SU-DHL-6 (cell line): Measurements from ENCODE around the gene USF2.

ENCODE experiments used
- CTCF ChIP-seq: fragments of 200-600 bp; sonication (generic); IDR thresholded peaks from one replicate; pipeline ENCODE4 v1.5.1; 2017; ENCODE audit warnings: antibody characterized with exemption, mild to moderate bottlenecking, low read length, moderate library complexity; ENCODE audit not compliant: insufficient read depth, poor library complexity, severe bottlenecking
- EZH2phosphoT487 ChIP-seq: fragments of 200-600 bp; sonication (generic), shearing (Covaris generic); conservative IDR thresholded peaks from 2 replicates; pipeline ENCODE4 v1.6.1; 2018; ENCODE audit warnings: mild to moderate bottlenecking, antibody characterized with exemption, low read length, moderate library complexity, mixed read lengths

GRCh38 chr19:35321291-35321690 is 52.5 kb downstream of the USF2 start:
- TF ChIP-seq CTCF (no peak), EZH2phosphoT487 (no peak)
